ENCODE results near the gene RND3.

RND3 gene

GRCh38 chr2:150450765-150451164, 36.7 kb downstream of the RND3 start:
- no peak for TF ChIP-seq CTCF (IDR thresholded peaks at IDR 0.05; ENCODE audit: control insufficient read depth, insufficient read depth, low read depth, low read length, missing control alignments)
- no peak overlapping the region for H3K4me3 ChIP-seq (ENCODE audit: control insufficient read depth, low read depth, low read length)

GRCh38 chr2:150449856-150450255, 37.6 kb downstream of the RND3 start:
- no peak for TF ChIP-seq CTCF (IDR thresholded peaks at IDR 0.05; ENCODE audit: control insufficient read depth, insufficient read depth, low read depth, low read length, missing control alignments)
- DNase-seq (ENCODE audit: low read depth) = no peak
- H3K4me3 ChIP-seq (ENCODE audit: control insufficient read depth, low read depth, low read length) = no peak overlapping the region

More at GRCh38 chr2:150450765-150451164, 36.7 kb downstream of the RND3 start:
- DNase-seq (ENCODE audit: low read depth) = no peak

GRCh38 chr2:150445398-150445797, 42.1 kb downstream of the RND3 start:
- DNase-seq (ENCODE audit: low read depth) = no peak
- no peak overlapping the region for H3K4me3 ChIP-seq (ENCODE audit: control insufficient read depth, low read depth, low read length)
- TF ChIP-seq CTCF (IDR thresholded peaks at IDR 0.05; ENCODE audit: control insufficient read depth, insufficient read depth, low read depth, low read length, missing control alignments) = no peak

GRCh38 chr2:150442484-150442883, 45.0 kb downstream of the RND3 start:
- no peak for DNase-seq (ENCODE audit: low read depth)
- TF ChIP-seq CTCF (IDR thresholded peaks at IDR 0.05; ENCODE audit: control insufficient read depth, insufficient read depth, low read depth, low read length, missing control alignments) = no peak
- no peak overlapping the region for H3K4me3 ChIP-seq (ENCODE audit: control insufficient read depth, low read depth, low read length)

- DNase-seq (ENCODE audit: low read depth) = no peak
- no peak for TF ChIP-seq CTCF (IDR thresholded peaks at IDR 0.05; ENCODE audit: control insufficient read depth, insufficient read depth, low read depth, low read length, missing control alignments)
- no peak overlapping the region for H3K4me3 ChIP-seq (ENCODE audit: control insufficient read depth, low read depth, low read length)
Measured at GRCh38 chr2:150441784-150442183, 45.7 kb downstream of the RND3 start.

- DNase-seq (ENCODE audit: low read depth) = no peak
- no peak for TF ChIP-seq CTCF (IDR thresholded peaks at IDR 0.05; ENCODE audit: control insufficient read depth, insufficient read depth, low read depth, low read length, missing control alignments)
- H3K4me3 ChIP-seq (ENCODE audit: control insufficient read depth, low read depth, low read length) = no peak overlapping the region
Measured at GRCh38 chr2:150441226-150441625, 46.2 kb downstream of the RND3 start.

- DNase-seq (ENCODE audit: low read depth) = no peak
- TF ChIP-seq CTCF (IDR thresholded peaks at IDR 0.05; ENCODE audit: control insufficient read depth, insufficient read depth, low read depth, low read length, missing control alignments) = no peak
- H3K4me3 ChIP-seq (ENCODE audit: control insufficient read depth, low read depth, low read length) = no peak overlapping the region
Measured at GRCh38 chr2:150438654-150439053, 48.8 kb downstream of the RND3 start.

Measured in AG09309 (cell line).